Measurements from ENCODE around the gene CEMP1.
A peak's percentile ranks its signal among the peaks of the same experiment; 100 is the strongest.

CEMP1 gene

GRCh38 chr16:2518823-2519710 lies 12.1 kb downstream of the CEMP1 start:
- DNase-seq = no peak

- no peak for DNase-seq
Measured at GRCh38 chr16:2517954-2518605, 13.1 kb downstream of the CEMP1 start.

GRCh38 chr16:2516391-2517240 lies 14.6 kb downstream of the CEMP1 start:
- peak; percentile 50 for DNase-seq

GRCh38 chr16:2515180-2515851 lies 15.9 kb downstream of the CEMP1 start:
- no peak for DNase-seq

GRCh38 chr16:2514333-2515179 lies 16.7 kb downstream of the CEMP1 start:
- no peak for DNase-seq

- DNase-seq = peak; percentile 87
Measured at GRCh38 chr16:2513405-2514332, 17.5 kb downstream of the CEMP1 start, which contains the start of gene ATP6V0C. Gene ATP6V0C (plus strand): TSS chr16:2513952. CDS start chr16:2514104, 152 bp downstream.

- no peak for DNase-seq
Measured at GRCh38 chr16:2512735-2513404, 18.3 kb downstream of the CEMP1 start.

- DNase-seq = no peak
Measured at GRCh38 chr16:2511996-2512734, 19.0 kb downstream of the CEMP1 start.

- peak; percentile 43 for DNase-seq
Measured at GRCh38 chr16:2511128-2511800, 19.9 kb downstream of the CEMP1 start.

GRCh38 chr16:2508722-2509400 lies 22.3 kb downstream of the CEMP1 start:
- no peak for DNase-seq

GRCh38 chr16:2507665-2508064 lies 23.5 kb downstream of the CEMP1 start:
- no peak for DNase-seq

GRCh38 chr16:2507052-2507659 lies 24.1 kb downstream of the CEMP1 start:
- no peak for DNase-seq

GRCh38 chr16:2505695-2506094 lies 25.5 kb downstream of the CEMP1 start:
- DNase-seq = no peak

- no peak for DNase-seq
Measured at GRCh38 chr16:2501946-2502895, 29.0 kb downstream of the CEMP1 start.

- DNase-seq = peak; percentile 71
Measured at GRCh38 chr16:2500918-2501750, 30.1 kb downstream of the CEMP1 start.
